Activated CD4-positive, alpha-beta T cell treated with anti-CD3 and anti-CD28 coated beads, Interleukin-10, Interleukin-2, amounts not matched to agents 100 ng/mL and 50 ng/mL, durations not matched to agents 16 hours and 8 hours (primary cell): ENCODE data around the gene DLG2.
A peak's percentile ranks its signal among the peaks of the same experiment; 100 is the strongest.
"Not testable (repeated sequence)": the region's sequence is repeated elsewhere in the genome, so short reads cannot be mapped to it uniquely, and the experiment has no call there.

Experiments used
- DNase-seq: peaks from one replicate; pipeline ENCODE4 v3.0.0-alpha.2; 2020

Gene DLG2

DNA sequence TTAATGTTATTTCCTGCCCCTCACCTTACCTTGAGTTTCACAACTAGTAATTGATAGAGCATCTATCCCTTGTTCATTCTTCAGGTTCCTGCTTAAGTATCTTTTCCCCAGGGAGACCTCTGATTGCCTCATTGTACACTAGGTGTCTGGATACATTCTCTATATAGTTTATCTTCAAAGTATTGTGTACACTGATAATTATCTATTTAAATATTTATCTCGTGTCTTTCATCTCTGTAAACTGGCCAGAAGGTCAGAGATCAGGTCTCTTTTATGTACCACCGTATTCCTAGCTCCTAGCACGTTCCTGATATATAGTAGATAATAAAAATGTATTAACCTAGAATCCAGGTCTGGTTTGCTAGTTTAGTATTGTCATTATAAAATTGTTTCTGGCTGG is 7.6 kb upstream of the DLG2 start:
- no peak for DNase-seq

DNA sequence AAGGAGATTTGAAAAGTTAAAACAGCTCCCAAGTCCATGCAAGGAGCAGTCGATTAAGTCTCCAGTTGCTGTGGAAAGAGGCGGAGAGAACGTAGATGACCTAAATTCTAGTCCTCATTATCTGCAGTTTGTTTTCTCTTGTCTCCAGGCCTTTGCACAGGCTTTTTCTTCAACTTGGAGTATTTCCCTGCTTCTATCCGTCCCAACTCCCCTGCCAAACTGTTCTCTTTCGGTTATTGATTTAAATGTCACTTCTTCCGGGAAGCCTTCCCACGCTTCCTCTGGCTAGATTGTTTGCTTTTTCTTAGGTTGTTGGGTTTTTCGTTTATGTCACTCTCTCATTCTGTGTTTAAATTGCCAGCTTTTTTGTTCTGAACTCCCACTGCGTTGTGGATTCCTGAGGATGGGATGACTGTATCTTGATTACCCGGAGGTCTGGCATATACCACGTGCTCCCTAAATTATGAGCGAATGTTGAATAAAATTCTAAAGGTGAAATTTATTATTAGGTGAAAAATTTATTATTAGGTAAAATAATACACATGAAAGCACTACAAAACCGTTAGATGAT is 1.7 kb upstream of the DLG2 start:
- DNase-seq, result peak; percentile 19

DNA sequence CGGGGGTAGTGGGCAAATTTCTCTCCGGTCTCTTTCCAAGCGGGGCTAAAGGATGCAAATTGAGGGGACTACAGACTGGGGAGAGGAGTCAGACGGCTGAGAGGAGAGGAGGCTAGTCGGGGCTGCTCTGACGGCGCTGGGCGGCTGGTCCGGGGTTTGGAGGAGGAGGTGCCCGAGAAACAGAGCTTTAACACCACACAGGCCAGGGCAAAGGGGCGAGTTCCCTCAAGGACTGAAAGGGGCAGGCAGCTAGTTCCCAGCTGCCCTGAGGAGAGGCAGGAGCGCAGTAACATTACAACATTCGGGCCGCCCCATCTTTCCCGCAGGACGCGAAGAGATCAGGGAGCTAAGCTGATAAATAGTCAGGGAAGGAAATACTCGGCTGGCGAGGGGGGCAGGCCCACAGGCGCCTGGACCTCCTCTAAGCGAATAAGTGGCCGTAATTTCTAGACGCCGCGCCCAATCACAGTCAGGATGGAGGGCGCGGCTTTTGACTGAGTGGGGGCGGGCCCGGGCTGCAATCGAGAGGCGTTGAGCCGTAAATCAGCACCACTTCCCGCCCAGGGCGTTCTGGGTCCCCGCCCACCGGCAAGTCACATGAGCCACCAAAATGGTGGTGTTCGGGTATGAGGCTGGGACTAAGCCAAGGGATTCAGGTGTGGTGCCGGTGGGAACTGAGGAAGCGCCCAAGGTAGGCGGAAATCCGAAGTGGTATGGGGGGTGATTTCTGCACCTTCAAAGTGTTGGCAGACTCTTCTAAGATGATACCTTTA is 1.0 kb upstream of the DLG2 start, which contains the start of gene TMEM126B:
Gene TMEM126B (plus strand): TSS at position 596 of the 773 bp plus-strand sequence. CDS start 15 bp downstream, at position 611.
- DNase-seq, result peak; percentile 98

DNA sequence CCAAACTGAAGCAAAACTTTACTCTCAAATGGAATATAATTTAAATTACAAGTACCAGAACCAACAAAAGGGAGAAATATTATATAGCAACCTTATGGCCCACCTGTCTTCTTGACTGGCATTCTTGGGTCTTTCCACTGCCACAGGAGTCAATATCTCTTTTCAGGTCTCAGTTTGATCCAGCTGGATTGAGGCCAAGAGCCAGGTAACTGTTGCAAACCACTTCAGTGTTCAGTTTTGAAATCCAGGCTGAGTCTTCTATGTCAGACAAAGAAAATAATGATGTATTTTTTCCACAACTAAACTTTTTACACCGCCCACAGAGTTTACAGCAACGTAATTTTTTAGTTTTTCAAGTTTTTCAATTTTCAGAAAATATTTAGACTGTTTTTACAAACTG is 648 bp downstream of the DLG2 start:
- no peak for DNase-seq

DNA sequence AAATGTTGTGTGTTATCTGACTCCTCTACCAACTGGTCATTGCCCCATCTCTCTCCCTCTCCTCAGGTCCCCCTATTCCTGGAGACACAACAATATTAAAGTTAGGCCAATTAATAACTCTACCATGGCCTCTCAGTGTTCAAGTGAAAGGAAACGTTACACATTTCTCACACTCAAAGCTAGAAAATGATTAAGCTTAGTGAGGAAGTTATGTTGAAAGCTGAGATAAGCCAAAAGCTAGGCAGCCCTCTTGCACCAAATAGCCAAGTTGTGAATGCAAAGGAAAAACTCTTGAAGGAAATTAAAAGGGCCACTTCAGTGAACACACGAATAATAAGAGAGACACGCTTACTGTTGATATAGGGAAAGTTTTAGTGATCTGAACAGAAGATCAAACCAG is 6.9 kb downstream of the DLG2 start:
- peak; percentile 26 for DNase-seq

DNA sequence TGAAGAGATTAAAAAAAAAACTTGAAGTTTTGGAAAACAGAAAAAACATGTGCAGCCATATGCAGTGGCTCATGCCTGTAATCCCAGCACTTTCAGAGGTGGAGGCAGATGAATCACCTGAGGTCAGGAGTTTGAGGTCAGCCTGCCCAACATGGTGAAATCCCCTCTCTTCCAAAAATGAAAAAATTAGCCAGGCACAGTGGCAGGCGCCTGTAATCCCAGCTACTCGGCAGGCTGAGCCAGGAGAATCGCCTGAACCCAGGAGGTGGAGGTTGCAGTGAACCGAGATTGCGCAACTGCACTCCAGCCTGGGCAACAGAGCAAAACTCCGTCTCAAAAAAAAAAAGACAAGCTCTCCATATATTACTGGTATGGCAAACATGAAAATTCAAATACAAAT is 7.6 kb downstream of the DLG2 start:
- DNase-seq, result no peak

DNA sequence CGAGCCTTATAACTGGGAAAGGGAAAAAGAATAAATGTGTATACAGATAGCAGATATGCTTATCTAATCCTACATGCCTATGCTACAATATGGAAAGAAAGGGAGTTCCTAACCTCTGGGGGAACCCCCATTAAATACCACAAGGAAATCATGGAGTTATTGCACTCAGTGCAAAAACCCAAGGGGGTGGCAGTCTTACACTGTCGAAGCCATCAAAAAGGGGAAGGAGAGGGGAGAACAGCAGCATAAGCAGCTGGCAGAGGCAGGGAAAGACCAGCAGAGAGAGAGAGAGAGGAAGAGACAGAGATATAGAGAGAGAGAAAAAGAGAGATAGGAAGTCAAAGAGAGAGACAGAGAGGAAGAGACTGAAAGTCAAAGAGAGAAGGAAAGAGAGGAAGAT is 15.5 kb downstream of the DLG2 start:
- not testable (repeated sequence) for DNase-seq

DNA sequence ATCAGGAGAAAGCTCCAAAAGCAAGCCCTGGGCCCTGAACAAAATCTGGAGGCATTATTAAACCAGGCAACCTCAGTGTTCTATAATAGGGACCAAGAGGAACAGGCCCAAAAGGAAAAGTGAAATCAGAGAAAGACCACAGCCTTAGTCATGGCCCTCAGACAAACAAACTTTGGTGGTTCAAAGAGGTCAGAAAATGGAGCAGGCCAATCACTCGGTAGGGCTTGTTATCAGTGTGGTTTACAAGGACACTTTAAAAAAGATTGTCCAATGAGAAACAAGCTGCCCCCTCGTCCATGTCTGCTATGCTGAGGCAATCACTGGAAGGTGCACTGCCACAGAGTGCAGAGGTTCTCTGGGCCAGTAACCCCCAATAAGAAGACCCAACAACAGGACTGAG is 17.9 kb downstream of the DLG2 start:
- not testable (repeated sequence) for DNase-seq

DNA sequence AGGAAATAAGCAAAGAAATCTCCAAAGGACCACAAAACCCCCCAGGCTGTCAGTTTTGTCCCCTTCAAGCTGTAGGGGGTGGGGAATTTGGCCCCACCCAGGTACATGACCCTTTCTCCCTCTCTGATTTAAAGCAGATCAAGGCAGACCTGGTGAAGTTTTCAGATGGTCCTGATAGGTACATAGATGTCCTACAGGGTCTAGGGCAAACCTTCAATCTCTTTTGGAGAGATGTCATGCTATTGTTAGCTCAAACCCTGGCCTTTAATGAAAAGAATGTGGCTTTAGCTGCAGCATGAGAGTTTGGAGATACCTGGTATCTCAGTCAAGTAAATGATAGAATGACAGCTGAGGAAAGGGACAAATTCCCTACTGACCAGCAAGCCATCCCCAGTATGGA is 18.5 kb downstream of the DLG2 start:
- DNase-seq, result not testable (repeated sequence)

DNA sequence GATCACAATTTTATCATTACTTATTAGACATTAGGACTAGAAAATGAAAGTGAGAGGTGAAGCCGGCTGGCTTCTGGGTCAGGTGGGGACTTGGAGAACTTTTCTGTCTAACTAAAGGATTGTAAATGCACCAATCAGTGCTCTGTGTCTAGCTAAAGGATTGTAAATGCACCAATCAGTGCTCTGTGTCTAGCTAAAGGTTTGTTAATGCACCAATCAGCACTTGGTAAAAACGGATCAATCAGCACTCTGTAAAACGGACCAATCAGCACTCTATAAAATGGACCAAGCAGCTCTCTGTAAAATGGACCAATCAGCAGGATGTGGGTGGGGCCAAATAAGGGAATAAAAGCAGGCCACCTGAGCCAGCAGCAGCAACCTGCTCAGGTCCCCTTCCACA is 20.9 kb downstream of the DLG2 start:
- DNase-seq, result not testable (repeated sequence)

DNA sequence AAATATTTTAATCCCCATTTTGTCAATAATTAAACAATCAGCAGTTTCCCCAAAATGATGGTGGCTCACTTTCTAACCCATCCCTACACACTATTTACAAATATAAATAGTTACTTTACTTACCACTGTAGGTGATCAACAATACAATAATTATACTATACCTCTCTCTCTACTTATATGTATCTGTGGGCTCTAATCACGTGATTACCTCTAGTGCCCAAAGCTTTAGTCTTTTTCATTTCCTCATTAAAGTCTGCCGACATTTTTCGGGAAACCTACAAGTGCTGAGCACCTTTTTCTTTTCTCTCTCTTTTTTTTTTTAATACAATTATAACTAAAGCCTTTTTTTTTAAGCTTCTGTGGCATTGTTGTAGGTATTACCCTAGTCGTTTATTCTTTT is 23.9 kb downstream of the DLG2 start:
- no peak for DNase-seq

DNA sequence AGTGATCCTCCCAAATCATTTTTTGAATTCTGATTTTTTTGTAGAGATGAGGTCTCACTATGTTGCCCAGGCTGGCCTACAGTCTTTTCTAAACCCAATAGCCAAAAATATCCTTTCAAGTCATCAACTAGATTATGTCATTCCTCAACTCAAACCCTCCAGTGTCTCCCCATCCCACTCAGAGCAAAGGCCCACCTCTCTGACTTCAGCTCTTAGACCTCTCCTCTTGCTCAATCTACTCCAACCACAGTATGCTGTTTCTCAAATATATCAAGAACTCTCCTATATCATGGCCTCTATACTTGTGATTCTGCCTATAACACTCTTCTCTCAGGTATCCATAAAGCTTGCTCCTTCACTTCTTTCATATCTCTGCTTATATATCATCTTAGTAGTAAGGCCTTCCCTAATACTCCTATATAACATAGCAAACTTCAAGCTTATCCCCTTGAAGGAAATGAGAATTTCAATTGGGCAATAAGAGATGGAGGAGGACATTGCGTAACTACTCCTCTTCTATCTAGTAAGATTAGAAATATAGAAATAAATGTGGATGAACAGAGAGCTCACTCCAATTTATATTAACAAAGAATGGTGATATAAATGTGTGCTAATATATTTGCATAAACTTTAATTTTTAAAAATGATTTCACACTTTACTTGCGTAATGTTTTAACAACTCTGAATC is 24.5 kb downstream of the DLG2 start:
- DNase-seq, result no peak

DNA sequence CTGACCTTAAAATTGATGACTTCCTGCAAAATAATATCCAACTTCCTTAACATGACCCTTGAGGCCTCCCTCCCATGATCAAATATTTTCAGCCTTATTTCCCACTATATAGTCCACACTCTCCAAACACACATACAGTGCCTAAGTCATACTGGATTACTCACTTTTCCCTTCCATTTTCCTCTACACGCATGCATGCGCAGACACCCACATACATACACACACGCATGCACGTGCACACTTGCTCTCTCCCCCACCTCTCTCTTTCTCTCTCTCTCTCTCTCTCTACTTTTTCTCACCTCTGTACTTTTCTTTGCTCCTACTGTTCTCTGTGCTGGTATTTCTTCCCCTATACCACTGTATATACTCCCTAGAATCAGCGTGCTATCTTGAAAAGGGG is 28.1 kb downstream of the DLG2 start:
- DNase-seq, result no peak

DNA sequence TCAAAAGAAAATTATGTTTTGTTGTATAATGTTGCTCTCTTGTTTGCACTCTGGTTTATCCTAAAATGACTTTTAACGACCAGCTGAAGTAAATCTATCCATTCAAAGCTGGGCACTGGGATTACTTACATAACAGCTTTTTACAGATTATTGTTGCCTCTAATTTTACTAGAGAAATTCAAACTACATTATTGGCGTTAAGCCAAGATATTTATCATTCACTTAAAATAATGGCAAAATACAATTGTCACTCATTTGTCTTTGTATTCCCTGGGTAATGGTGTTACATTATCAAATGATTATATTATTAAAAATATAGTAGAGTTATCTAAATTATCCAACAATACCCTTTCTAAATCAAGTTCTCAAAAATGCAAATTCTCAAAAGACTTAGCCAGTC is 30.3 kb downstream of the DLG2 start:
- no peak for DNase-seq

DNA sequence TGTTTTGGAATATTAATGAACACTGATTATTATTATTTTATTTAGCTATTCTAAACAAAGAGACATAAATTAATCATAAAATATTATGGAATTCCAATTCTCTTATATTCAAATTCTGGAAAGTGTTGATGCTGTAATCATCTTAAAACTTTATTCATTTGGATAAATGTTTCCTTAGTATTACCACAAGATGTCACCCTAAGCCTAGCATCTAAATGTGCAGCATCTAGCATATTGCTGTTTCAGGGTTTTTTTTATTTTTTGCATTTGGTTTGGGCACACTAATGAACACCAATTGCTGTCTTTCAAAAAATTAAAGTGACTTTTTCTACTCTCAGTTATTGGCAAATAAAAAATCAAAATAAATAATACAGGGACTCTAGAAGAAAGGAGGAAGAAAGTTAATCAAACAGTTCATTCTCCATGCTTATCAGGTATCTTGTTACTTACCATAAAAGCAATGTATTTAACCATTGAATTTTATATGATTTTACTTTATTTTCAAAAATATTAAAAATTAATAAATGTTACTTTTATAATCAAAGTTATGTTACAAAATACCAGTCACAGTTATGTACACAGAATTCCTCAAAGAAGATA is 31.8 kb downstream of the DLG2 start:
- peak; percentile 50 for DNase-seq

DNA sequence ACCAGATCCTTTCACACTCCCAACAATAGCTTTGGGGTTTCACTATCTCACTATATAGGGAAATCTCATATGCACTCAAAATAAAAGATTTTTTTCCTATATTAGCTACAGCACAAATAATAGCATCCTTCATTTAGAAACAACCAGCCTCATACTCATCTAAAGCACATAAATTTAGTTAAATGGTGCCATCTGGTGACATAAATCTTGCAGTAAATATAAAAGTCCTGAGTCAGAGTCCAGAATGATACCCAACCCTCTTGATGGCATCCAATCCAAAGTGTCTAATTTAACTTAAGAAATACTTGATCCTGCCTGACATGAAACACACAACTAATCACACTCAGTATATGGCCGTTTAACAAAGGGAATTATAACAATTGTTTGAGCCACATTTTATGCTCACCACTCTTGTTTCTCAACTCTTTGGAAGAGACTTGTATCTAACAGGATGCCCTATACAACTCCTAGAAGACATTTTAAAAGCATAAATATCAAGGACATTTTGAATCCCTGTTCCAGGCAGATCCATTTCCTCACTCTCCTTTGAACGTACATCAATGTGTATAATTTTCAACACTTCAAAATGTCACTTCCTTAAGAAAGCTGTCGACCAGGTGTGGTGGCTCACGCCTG is 36.2 kb downstream of the DLG2 start:
- DNase-seq, result peak; percentile 6

DNA sequence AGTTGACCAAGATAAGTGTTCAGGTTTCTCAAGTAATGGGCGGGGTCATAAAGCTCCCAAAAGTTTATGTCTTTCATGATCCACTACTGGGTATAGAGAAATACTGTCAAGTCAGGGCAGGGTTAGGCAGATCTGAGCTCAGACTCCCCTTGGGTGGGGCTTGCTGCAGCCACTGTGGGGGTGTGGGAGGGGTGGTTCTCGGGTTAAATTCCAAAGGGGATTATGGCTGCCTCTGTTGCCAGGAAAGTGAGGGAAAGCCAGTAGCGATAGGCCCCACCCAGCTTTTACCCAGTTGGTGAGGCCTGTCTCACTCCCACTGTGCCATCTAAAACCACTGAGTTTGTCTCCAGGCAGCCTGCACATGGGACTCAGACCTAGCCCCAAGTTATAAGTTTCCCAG is 37.8 kb downstream of the DLG2 start:
- no peak for DNase-seq

DNA sequence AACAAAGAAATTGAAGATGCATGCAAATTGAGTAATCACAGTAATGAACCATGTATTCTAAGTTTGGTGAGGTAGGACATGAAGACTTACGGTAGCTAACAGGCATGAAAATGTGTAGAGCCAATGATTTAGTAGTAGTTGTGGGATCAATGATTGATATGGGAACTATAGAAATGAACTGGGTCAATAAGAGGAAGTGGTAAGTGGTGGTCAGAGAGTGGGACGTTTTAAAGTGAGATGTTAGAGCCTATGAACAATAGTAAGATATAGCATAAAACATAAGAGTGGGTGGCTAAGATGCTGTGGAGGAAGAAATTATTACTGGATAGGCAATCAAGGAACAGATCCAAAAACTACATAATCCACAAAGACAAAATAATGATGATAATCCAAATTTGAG is 45.0 kb downstream of the DLG2 start:
- peak; percentile 11 for DNase-seq

DNA sequence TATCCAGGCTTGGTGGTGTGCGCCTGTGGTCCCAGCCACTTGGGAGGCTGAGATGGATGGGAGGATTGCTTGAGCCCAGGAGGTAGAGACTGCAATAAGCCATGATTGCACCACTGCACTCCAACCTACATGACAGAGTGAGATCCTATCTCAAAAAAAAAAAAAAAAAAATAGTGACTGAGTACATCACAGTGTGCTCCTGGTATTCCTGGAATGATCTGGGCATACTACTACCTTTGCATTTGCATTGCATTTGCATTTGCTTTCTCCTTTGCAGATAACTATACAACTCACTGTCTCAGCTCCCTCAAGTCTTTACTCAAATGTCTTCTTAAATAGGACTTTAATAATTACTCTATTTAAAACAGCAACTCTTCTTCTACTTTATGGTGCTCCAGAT is 51.8 kb downstream of the DLG2 start:
- no peak for DNase-seq

DNA sequence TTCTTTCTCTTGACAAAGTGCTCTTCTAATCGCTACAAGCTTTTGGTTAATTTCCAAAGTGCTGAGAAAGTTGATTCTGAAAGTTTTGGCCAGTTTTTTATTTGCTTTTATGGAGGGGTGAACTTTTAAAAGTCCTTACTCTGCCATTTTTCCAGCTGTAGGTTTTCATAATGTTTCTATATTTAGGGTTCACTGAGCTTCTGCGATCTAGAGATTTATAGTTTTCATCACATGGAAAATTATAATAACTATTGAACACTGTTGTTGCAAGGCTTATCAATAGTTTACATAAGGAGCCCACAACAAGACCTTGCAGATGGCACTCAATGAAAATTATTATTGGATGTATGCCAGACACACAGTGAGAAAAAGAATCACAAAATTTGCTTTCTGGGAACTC is 55.1 kb downstream of the DLG2 start:
- DNase-seq, result no peak

DNA sequence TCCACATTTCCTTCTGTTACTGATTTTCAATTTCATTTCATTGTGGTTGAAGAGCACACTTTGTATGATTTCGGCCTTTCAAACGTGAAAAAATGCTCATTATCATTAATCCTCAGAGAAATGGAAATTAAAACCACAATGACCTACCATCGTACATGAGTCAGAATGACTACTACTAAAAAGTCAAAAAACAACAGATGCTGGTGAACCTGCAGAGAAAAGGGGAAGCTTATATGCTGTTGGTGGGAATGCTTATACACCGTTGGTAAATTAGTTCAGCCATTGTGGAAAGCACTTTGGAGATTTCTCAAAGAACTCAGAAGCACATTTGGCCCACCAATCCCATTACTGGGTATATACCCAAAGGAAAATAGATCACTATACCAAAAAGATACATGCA is 57.6 kb downstream of the DLG2 start:
- no peak for DNase-seq

DNA sequence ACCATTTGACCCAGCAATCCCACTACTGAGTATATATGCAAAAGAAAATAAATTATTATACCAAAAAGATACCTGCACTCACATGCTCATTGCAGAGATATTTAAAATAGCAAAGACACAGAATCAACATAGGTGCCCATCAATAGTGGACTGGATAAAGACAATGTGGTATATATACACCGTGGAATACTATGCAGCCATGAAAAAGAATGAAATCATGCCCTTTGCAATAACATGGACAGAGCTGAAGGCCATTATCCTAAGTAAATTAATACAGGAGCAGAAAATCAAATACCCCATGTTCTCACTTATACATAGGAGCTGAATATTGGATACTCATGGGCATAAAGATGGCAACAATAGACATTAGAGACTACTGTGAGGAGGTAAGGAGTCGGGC is 68.7 kb downstream of the DLG2 start:
- DNase-seq, result no peak

DNA sequence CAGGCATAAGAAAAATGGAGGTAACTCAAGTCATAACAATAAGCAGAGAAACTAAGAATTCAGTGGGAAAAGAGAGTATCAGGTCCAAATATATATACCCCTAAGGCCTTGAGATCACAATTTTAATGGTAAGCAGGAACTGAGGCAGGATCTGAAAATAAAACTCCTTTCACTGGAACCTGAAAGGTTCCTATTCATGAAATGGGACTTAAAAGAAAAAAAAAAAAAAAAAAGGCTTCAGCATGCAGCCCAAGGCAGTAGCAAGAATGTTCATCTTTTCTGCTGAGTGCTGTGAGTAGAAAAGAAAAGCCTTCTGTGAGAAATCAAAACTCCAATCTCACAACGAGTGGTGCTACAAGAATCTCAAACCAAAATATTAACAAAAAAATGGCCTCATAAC is 75.3 kb downstream of the DLG2 start:
- no peak for DNase-seq
